K562 (cell line): Measurements from ENCODE around the gene SUMF1. TPM values are rescaled to one million over a fixed set of nuclear protein-coding genes. Genes with fewer than 3 reads are reported as not detected.

ENCODE experiments used
- ATF7 ChIP-seq: fragments of 450-650 bp; IDR thresholded peaks from 2 replicates; pipeline ENCODE4 v1.7.1; 2014; ENCODE audit warnings: mild to moderate bottlenecking, moderate library complexity
- EP300 ChIP-seq: IDR thresholded peaks from 2 replicates; pipeline ENCODE4 v1.6.1; 2012; ENCODE audit warnings: low read length, improper control_type of control experiment
- FOXA1 ChIP-seq: fragments of 450-650 bp; IDR thresholded peaks from 2 replicates; pipeline ENCODE4 v1.6.1; 2016; ENCODE audit warnings: mild to moderate bottlenecking, borderline replicate concordance
- HNRNPLL ChIP-seq: fragments of 200-400 bp; formaldehyde crosslinking; IDR thresholded peaks from 2 replicates; pipeline ENCODE4 v1.6.1; 2017; ENCODE audit warnings: low read length, low read depth, mild to moderate bottlenecking; ENCODE audit not compliant: poor library complexity, severe bottlenecking
- IRF2 ChIP-seq: sonication (generic); formaldehyde crosslinking; IDR thresholded peaks from 2 replicates; pipeline ENCODE4 v1.8.1; 2022; ENCODE audit warnings: mild to moderate bottlenecking, missing genetic modification reagents
- MAFF ChIP-seq: IDR thresholded peaks from 2 replicates; pipeline ENCODE4 v1.6.1; 2012; ENCODE audit warnings: low read length, improper control_type of control experiment
- MECOM ChIP-seq: fragments of 250-450 bp; sonication (Bioruptor Pico); IDR thresholded peaks from 2 replicates; pipeline ENCODE4 v1.8.0; 2022; ENCODE audit warnings: inconsistent platforms
- NR2C1 ChIP-seq, 2 experiments: fragments of 450-650 bp; IDR thresholded peaks; 2 replicates each; pipeline ENCODE4 v1.6.1; 2017; ENCODE audit warnings: mild to moderate bottlenecking in 2 of 2, antibody characterized with exemption in 1 of 2, inconsistent platforms in 1 of 2, missing compliant biosample characterization in 1 of 2, missing genetic modification characterization in 1 of 2
- NR3C1 ChIP-seq: sonication (generic); formaldehyde crosslinking; IDR thresholded peaks from 2 replicates; pipeline ENCODE4 v1.8.1; 2022; ENCODE audit warnings: missing genetic modification reagents
- RBM17 ChIP-seq: fragments of 200-400 bp; formaldehyde crosslinking; IDR thresholded peaks from 2 replicates; pipeline ENCODE4 v1.6.1; 2017; ENCODE audit warnings: low read depth, mild to moderate bottlenecking, low read length, borderline replicate concordance
- SIX5 ChIP-seq, 2 experiments: IDR thresholded peaks; 2 replicates each; pipeline ENCODE4 v1.6.1; 2011; ENCODE audit warnings: low read length in 2 of 2, borderline replicate concordance in 1 of 2, low read depth in 1 of 2, mild to moderate bottlenecking in 1 of 2, moderate library complexity in 1 of 2; ENCODE audit not compliant: insufficient read depth in 1 of 2
- U2AF2 ChIP-seq: fragments of 200-400 bp; formaldehyde crosslinking; optimal IDR thresholded peaks from 2 replicates; pipeline ENCODE3; 2017; ENCODE audit warnings: low read depth, mild to moderate bottlenecking, low read length
- polyA plus RNA-seq, 8 experiments: library from polyadenylated mRNA; depleted of rRNA in 4 of 8; stranded (reverse) in 5 of 8; unstranded in 3 of 8; fragments of >200 nt; fragmentation: Nextera tagmentation in 2 of 8; fragmentation: Illumina TruSeq in 1 of 8; extraction: Ambion mirVana in 2 of 8; extraction: Trizol in 1 of 8; gene quantifications; 2 replicates each; pipeline versions ENCODE4 v1.2.1 to v1.2.3, GENCODE V29; 2011 to 2014; ENCODE audit warnings: inconsistent platforms in 1 of 8, missing spikeins in 1 of 8
- total RNA-seq, 7 experiments: library from RNA; depleted of rRNA in 6 of 7; stranded (reverse); fragments of >200 nt in 6 of 7; fragmentation: Illumina TruSeq in 2 of 7; extraction: Trizol in 2 of 7; gene quantifications; 2 replicates each; pipeline versions ENCODE4 v1.2.1 to v1.2.3, GENCODE V29; 2011 to 2021; ENCODE audit warnings: low replicate concordance in 1 of 7
- TF ChIP-seq, protein P1 (sequence below), 3 experiments: IDR thresholded peaks in 2 of 3; conservative IDR thresholded peaks in 1 of 3; 2 replicates each; pipeline ENCODE4 v1.5.1; 2011 to 2012; ENCODE audit warnings: low read length in 3 of 3, mild to moderate bottlenecking in 3 of 3, control low read depth in 2 of 3, improper control_type of control experiment in 1 of 3, inconsistent platforms in 1 of 3, low read depth in 1 of 3, mixed read lengths in 1 of 3, moderate library complexity in 1 of 3; ENCODE audit not compliant: insufficient read depth in 2 of 3
- TF ChIP-seq, protein P2 (sequence below): sonication (generic); formaldehyde crosslinking; IDR thresholded peaks from 2 replicates; pipeline ENCODE4 v1.4.0; 2020; ENCODE audit warnings: mild to moderate bottlenecking, missing genetic modification reagents
- TF ChIP-seq, protein P3 (sequence below): fragments of 250-450 bp; sonication (Bioruptor Pico); IDR thresholded peaks from 2 replicates; pipeline ENCODE4 v1.4.0; 2020; ENCODE audit warnings: borderline replicate concordance
- TF ChIP-seq, protein P4 (sequence below): fragments of 250-450 bp; sonication (Bioruptor Pico); IDR thresholded peaks from 2 replicates; pipeline ENCODE4 v1.4.0; 2020; ENCODE audit warnings: mild to moderate bottlenecking, moderate library complexity
- TF ChIP-seq, protein P5 (sequence below): fragments of 250-450 bp; sonication (Bioruptor Pico); IDR thresholded peaks from 2 replicates; pipeline ENCODE4 v1.8.0; 2022; ENCODE audit warnings: moderate library complexity, mild to moderate bottlenecking, inconsistent platforms

Gene SUMF1
- total and polyA plus RNA-seq, 9 of the 15 experiments (the other 6 are each of a cell fraction or from before 2014, with no cell fraction given), result 1.3 to 7.4 (median 4.2) TPM

DNA sequence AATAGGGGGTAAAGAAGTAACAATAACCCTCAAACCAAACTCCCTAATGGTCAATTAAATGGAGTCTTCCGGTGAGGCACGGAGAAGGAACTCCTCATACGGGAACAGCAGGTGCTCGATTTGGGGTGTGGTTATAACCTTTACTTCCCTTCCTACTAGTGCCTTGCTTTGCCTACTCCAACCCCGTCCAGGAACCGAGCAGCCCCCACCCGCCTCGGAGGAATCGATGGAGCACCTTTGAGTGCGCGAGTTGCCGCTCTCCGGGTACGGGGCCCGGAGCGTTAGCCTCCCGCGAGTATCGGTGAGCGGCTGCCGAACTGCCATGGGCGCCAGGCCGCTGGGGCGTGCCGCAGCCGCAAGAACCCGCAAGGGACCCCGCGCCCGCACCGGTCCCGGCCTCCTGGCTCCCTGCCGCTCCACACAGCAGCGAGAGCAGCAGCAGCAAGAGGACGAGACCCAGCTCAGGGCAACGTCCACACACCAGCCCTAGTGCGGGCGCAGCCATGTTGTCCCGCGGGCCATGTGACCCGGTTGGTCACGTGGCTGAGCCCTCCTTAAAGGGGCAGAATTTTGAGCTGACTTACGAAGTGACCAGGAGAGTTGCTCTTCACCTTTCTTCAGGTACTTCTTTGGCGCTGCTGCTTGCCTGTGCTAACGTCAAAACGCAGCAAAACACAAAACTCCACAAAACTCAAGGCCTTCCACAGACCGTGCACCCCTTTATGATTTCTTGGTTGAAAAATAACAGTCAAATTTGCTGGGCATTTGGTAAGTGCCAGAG is at the start of gene SUMF1 (continued):
- TF ChIP-seq, protein P1, sequence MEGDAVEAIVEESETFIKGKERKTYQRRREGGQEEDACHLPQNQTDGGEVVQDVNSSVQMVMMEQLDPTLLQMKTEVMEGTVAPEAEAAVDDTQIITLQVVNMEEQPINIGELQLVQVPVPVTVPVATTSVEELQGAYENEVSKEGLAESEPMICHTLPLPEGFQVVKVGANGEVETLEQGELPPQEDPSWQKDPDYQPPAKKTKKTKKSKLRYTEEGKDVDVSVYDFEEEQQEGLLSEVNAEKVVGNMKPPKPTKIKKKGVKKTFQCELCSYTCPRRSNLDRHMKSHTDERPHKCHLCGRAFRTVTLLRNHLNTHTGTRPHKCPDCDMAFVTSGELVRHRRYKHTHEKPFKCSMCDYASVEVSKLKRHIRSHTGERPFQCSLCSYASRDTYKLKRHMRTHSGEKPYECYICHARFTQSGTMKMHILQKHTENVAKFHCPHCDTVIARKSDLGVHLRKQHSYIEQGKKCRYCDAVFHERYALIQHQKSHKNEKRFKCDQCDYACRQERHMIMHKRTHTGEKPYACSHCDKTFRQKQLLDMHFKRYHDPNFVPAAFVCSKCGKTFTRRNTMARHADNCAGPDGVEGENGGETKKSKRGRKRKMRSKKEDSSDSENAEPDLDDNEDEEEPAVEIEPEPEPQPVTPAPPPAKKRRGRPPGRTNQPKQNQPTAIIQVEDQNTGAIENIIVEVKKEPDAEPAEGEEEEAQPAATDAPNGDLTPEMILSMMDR (IDR thresholded peaks at IDR 0.05 in 2 of 3, conservative IDR thresholded peaks at IDR 0.05 in 1 of 3; ENCODE audit: insufficient read depth in 2 of 3, low read depth in 1 of 3, low read length in 3 of 3), result no peak
- TF ChIP-seq, protein P2, sequence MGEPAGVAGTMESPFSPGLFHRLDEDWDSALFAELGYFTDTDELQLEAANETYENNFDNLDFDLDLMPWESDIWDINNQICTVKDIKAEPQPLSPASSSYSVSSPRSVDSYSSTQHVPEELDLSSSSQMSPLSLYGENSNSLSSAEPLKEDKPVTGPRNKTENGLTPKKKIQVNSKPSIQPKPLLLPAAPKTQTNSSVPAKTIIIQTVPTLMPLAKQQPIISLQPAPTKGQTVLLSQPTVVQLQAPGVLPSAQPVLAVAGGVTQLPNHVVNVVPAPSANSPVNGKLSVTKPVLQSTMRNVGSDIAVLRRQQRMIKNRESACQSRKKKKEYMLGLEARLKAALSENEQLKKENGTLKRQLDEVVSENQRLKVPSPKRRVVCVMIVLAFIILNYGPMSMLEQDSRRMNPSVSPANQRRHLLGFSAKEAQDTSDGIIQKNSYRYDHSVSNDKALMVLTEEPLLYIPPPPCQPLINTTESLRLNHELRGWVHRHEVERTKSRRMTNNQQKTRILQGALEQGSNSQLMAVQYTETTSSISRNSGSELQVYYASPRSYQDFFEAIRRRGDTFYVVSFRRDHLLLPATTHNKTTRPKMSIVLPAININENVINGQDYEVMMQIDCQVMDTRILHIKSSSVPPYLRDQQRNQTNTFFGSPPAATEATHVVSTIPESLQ (CRISPR knock-in tag), result 0 out of 2 replicates have a peak, but pooled peaks have one; percentile 41
- TF ChIP-seq NR2C1 (IDR thresholded peaks at IDR 0.05) (peak; percentile 59; the same call in 1 of the 2 replicates), NR2C1 (tag; IDR thresholded peaks at IDR 0.05) (peak; percentile 50), HNRNPLL (peak; percentile 54), U2AF2 (no peak), MECOM (CRISPR knock-in tag) (peak; percentile 61), RBM17 (no peak), EP300 (0 out of 2 replicates have a peak, but pooled peaks have one; percentile 12), SIX5 (IDR thresholded peaks at IDR 0.05; ENCODE audit: borderline replicate concordance in 1 of 2, insufficient read depth in 1 of 2, low read depth in 1 of 2, low read length in 2 of 2) (peak in 1 of 2 experiments; percentile 49; a peak in 1 of 4 replicates), IRF2 (CRISPR knock-in tag) (no peak), MAFF (no peak), ATF7 (peak; percentile 77), FOXA1 (no peak), NR3C1 (CRISPR knock-in tag) (peak; percentile 83)
- TF ChIP-seq, protein P3, sequence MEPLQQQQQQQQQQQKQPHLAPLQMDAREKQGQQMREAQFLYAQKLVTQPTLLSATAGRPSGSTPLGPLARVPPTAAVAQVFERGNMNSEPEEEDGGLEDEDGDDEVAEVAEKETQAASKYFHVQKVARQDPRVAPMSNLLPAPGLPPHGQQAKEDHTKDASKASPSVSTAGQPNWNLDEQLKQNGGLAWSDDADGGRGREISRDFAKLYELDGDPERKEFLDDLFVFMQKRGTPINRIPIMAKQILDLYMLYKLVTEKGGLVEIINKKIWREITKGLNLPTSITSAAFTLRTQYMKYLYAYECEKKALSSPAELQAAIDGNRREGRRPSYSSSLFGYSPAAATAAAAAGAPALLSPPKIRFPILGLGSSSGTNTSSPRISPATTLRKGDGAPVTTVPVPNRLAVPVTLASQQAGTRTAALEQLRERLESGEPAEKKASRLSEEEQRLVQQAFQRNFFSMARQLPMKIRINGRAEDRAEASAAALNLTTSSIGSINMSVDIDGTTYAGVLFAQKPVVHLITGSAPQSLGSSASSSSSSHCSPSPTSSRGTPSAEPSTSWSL (CRISPR knock-in tag), result no peak
- TF ChIP-seq, protein P4, sequence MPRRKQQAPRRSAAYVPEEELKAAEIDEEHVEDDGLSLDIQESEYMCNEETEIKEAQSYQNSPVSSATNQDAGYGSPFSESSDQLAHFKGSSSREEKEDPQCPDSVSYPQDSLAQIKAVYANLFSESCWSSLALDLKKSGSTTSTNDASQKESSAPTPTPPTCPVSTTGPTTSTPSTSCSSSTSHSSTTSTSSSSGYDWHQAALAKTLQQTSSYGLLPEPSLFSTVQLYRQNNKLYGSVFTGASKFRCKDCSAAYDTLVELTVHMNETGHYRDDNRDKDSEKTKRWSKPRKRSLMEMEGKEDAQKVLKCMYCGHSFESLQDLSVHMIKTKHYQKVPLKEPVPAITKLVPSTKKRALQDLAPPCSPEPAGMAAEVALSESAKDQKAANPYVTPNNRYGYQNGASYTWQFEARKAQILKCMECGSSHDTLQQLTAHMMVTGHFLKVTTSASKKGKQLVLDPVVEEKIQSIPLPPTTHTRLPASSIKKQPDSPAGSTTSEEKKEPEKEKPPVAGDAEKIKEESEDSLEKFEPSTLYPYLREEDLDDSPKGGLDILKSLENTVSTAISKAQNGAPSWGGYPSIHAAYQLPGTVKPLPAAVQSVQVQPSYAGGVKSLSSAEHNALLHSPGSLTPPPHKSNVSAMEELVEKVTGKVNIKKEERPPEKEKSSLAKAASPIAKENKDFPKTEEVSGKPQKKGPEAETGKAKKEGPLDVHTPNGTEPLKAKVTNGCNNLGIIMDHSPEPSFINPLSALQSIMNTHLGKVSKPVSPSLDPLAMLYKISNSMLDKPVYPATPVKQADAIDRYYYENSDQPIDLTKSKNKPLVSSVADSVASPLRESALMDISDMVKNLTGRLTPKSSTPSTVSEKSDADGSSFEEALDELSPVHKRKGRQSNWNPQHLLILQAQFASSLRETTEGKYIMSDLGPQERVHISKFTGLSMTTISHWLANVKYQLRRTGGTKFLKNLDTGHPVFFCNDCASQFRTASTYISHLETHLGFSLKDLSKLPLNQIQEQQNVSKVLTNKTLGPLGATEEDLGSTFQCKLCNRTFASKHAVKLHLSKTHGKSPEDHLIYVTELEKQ (CRISPR knock-in tag), result no peak
- TF ChIP-seq, protein P5, sequence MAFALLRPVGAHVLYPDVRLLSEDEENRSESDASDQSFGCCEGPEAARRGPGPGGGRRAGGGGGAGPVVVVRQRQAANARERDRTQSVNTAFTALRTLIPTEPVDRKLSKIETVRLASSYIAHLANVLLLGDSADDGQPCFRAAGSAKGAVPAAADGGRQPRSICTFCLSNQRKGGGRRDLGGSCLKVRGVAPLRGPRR (CRISPR knock-in tag), result no peak
